ENCODE measurements around the gene FSIP1. TPM values are rescaled to one million over a fixed set of nuclear protein-coding genes. Genes with fewer than 3 reads are reported as not detected.

Gene FSIP1
- total and polyA plus RNA-seq, 9 of the 15 experiments (the other 6 are each of a cell fraction or from before 2014, with no cell fraction given): 0.07 to 0.51 (median 0.29) TPM

- Histone ChIP-seq H3K27ac (ENCODE audit: extremely low read depth, low read depth, low read length) (no peak overlapping the region), H3K27me3 (ENCODE audit: control insufficient read depth in 2 of 2, insufficient read depth in 2 of 2, low read length in 2 of 2) (peaks cover 43 to 76% of the 10 kb centered on the region in 2 experiments), H3K9ac (ENCODE audit: insufficient read depth in 1 of 2, low read depth in 2 of 2, low read length in 2 of 2) (no peak overlapping the region), H3K4me2 (ENCODE audit: insufficient read depth, low read length) (no peak overlapping the region), H3K4me3 (no peak overlapping the region), H3K4me1 (replicated peaks in 1 of 2; ENCODE audit: control insufficient read depth in 2 of 2, insufficient read depth in 2 of 2, low read length in 2 of 2) (peaks cover 0 to 8% of the 10 kb centered on the region in 2 experiments; a peak in 2 of 5 replicates), H3K79me2 (ENCODE audit: control insufficient read depth, insufficient read depth, low read length) (no peaks in the 10 kb centered on the region), H3K9me1 (ENCODE audit: control insufficient read depth, insufficient read depth, low read length) (no peaks in the 10 kb centered on the region), H3K9me3 (replicated peaks; ENCODE audit: control insufficient read depth, insufficient read depth, low read depth, low read length) (no peaks in the 10 kb centered on the region), H4K20me1 (replicated peaks; ENCODE audit: control insufficient read depth, insufficient read depth, low read length) (0 out of 2 replicates have a peak, but pooled peaks cover 3% of the 10 kb centered on the region), H3K36me3 (ENCODE audit: control insufficient read depth, insufficient read depth, low read length) (no peaks in the 10 kb centered on the region), H2AFZ (ENCODE audit: low read depth, low read length) (no peak overlapping the region)
- TF ChIP-seq, protein P1, sequence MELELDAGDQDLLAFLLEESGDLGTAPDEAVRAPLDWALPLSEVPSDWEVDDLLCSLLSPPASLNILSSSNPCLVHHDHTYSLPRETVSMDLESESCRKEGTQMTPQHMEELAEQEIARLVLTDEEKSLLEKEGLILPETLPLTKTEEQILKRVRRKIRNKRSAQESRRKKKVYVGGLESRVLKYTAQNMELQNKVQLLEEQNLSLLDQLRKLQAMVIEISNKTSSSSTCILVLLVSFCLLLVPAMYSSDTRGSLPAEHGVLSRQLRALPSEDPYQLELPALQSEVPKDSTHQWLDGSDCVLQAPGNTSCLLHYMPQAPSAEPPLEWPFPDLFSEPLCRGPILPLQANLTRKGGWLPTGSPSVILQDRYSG (tag; conservative IDR thresholded peaks at IDR 0.05; ENCODE audit: low read depth): no peak
- no peak for TF ChIP-seq ZNF449 (CRISPR knock-in tag; IDR thresholded peaks at IDR 0.05)
- TF ChIP-seq MAFF (IDR thresholded peaks at IDR 0.05; ENCODE audit: low read length): no peak
- no peak for TF ChIP-seq MAFG (tag; conservative IDR thresholded peaks at IDR 0.05)
- TF ChIP-seq DMBX1 (CRISPR knock-in tag; IDR thresholded peaks at IDR 0.05; ENCODE audit: borderline replicate concordance): no peak
- TF ChIP-seq BCOR (IDR thresholded peaks at IDR 0.05): no peak
- in situ Hi-C loops (cut with MboI) (loop anchor here (25.0 kb wide), 1 partner anchor 773 kb away; no protein-coding TSS in a partner anchor), intact Hi-C loops (cut with micrococcal nuclease) (loop anchor here (10.0 kb wide), 2 partner anchors 191 to 881 kb away; no protein-coding TSS in a partner anchor)
- BruUV-seq (replicated peaks): no TSS peak
- no peak for DNase-seq (ENCODE audit: extremely low read depth in 1 of 4, low spot score in 3 of 4)
- 0% methylated on average over 4 of the region's 4 CpGs for WGBS (ENCODE audit: insufficient coverage, low coverage, missing lambda C conversion rate)
- CTCF ChIA-PET (ENCODE audit: low intra/inter-chr PET ratio): no interaction called here
- no peak for ATAC-seq
- POLR2A ChIA-PET: interaction anchor here (0.6 kb wide), 1 partner anchor 442 kb away, joined by 4 read pairs; no protein-coding TSS in a partner anchor
- no peak for FAIRE-seq
Measured at GRCh38 chr15:39585389-39585841, 197.2 kb downstream of the FSIP1 start.

All from K562 (cell line).